Kidney (tissue), 14 donors: Measurements from ENCODE around the gene SLC66A1. TPM values are rescaled to one million over a fixed set of nuclear protein-coding genes. Genes with fewer than 3 reads are reported as not detected.

Experiments used
- DNase-seq, 5 donors: peaks; one replicate each; pipeline ENCODE4 v3.0.0-alpha.2; 2013 to 2020
- FAIRE-seq: peaks from 2 replicates; lab custom pipeline; 2012; peaks lifted over from hg19 to GRCh38; lab: Jason Lieb, UNC
- H3K27ac ChIP-seq, 2 donors: one replicate each; pipeline ENCODE4 v1.7.0; 2013; ENCODE audit warnings: low read depth in 2 of 2, low read length in 2 of 2, inconsistent platforms in 1 of 2
- H3K27me3 ChIP-seq: one replicate; pipeline ENCODE4 v1.7.1; 2013; ENCODE audit warnings: low read length, inconsistent platforms; ENCODE audit not compliant: control insufficient read depth, insufficient read depth
- H3K36me3 ChIP-seq, 3 donors: one replicate each; pipeline versions ENCODE4 v1.7.0 to v1.7.1; 2013; ENCODE audit warnings: low read length in 3 of 3, control low read depth in 1 of 3, inconsistent platforms in 1 of 3; ENCODE audit not compliant: insufficient read depth in 3 of 3, control insufficient read depth in 2 of 3
- H3K4me1 ChIP-seq, 3 donors: one replicate each; pipeline versions ENCODE4 v1.7.0 to v1.7.1; 2013; ENCODE audit warnings: low read length in 3 of 3, inconsistent platforms in 1 of 3, low read depth in 1 of 3; ENCODE audit not compliant: control insufficient read depth in 2 of 3, insufficient read depth in 2 of 3
- H3K4me3 ChIP-seq, 3 donors: one replicate each; pipeline versions ENCODE4 v1.7.0 to v1.8.1; 2013; ENCODE audit warnings: low read length in 3 of 3, control low read depth in 1 of 3, inconsistent platforms in 1 of 3
- H3K9ac ChIP-seq, 3 donors: one replicate each; pipeline versions ENCODE4 v1.7.0 to v1.7.1; 2013; ENCODE audit warnings: low read length in 3 of 3, control low read depth in 1 of 3, inconsistent platforms in 1 of 3
- H3K9me3 ChIP-seq, 3 donors: one replicate each; pipeline versions ENCODE4 v1.7.0 to v1.7.1; 2013; ENCODE audit warnings: low read length in 3 of 3, control low read depth in 1 of 3, inconsistent platforms in 1 of 3; ENCODE audit not compliant: control insufficient read depth in 2 of 3, insufficient read depth in 1 of 3
- intact Hi-C: fragments of 100-400 bp; cut with DNase I; formaldehyde crosslinking; loops from one replicate; pipeline ENCODE4 v1.11.1; 2022
- polyA plus RNA-seq: library from polyadenylated mRNA; stranded (reverse); fragments of 350-450 nt; fragmentation: Illumina TruSeq; extraction: RNeasy Lipid Tissue Mini Kit (QIAGEN cat#74804); gene quantifications from one replicate; pipeline ENCODE4 v1.2.3, GENCODE V29; 2014; ENCODE audit warnings: low read depth, low replicate concordance; ENCODE audit not compliant: insufficient read depth
- total RNA-seq: library from RNA; stranded (reverse); fragmentation: NEBNext Ultra II Directional; extraction: Animal tissue kit (Norgen Biotek cat#: 25700); gene quantifications from one replicate; pipeline ENCODE4 v1.2.1, GENCODE V29; 2021
- TF ChIP-seq, protein P1 (sequence below): IDR thresholded peaks from 3 replicates; pipeline ENCODE4 v1.5.1; 2012; ENCODE audit warnings: mild to moderate bottlenecking, moderate library complexity, borderline replicate concordance; ENCODE audit not compliant: insufficient read depth; ENCODE audit errors: extremely low read depth
- donor health status: control.
- donor health status: control.
- donor health status: control.
- donor health status: control.
- donor health status: control.
- donor health status: DM: yes; HTN: yes; CAD: no.
- donor health status: Normal renal cell carcinoma (clear cell type).

Gene SLC66A1
- total and polyA plus RNA-seq, 2 donors from 2014 or later: 12.2 to 14.7 TPM

DNA sequence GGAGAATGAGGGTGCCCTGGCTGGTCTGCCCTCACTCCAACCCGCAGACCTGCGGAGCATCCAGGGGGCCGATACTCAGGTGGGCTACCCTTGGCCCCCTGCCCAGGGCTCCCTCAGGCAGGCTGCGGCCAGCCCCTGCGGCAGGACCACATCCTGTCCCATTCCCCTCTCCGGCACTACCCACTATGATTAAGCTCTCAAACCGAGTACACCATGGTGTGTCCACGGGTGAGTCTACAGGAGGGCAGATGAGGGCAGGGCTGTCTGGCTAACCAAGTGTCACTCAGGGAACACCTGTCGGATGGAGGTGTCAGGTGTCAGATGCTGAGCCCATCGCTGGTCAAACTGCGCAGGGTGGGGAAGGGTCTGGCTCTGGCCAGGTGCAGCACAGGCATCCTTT lies 47.2 kb downstream of the SLC66A1 start:
- no peak for DNase-seq
- intact Hi-C loops: no loop called here

DNA sequence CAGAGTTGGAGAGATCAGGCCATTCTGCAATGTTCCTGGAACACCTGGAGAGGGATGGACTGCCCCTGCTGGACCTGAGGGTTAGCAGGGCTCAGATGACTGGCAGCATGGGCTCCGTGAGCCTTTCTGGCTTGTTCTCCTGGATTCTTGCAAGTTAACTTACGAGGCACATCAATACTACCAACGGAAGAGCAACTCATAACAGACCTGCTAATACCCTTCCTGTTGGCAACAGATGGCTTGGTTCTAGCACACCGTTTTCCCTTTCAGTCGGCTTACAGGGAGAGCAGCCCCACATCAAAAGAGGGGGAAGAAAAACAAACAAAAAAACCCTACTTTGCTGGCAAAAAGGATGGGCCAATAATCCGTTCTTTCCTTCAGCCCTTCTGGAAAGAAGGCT lies 47.9 kb downstream of the SLC66A1 start:
- Histone ChIP-seq H3K9me3 (no peaks in the 10 kb centered on the region), H3K27ac (no peak overlapping the region), H3K4me3 (no peak overlapping the region), H3K36me3 (peaks cover 5 to 12% (median 6%) of the 10 kb centered on the region in 3 donors), H3K27me3 (no peaks in the 10 kb centered on the region), H3K9ac (no peak overlapping the region), H3K4me1 (peaks cover 0 to 6% (median 0%) of the 10 kb centered on the region in 3 donors)
- TF ChIP-seq, protein P1, sequence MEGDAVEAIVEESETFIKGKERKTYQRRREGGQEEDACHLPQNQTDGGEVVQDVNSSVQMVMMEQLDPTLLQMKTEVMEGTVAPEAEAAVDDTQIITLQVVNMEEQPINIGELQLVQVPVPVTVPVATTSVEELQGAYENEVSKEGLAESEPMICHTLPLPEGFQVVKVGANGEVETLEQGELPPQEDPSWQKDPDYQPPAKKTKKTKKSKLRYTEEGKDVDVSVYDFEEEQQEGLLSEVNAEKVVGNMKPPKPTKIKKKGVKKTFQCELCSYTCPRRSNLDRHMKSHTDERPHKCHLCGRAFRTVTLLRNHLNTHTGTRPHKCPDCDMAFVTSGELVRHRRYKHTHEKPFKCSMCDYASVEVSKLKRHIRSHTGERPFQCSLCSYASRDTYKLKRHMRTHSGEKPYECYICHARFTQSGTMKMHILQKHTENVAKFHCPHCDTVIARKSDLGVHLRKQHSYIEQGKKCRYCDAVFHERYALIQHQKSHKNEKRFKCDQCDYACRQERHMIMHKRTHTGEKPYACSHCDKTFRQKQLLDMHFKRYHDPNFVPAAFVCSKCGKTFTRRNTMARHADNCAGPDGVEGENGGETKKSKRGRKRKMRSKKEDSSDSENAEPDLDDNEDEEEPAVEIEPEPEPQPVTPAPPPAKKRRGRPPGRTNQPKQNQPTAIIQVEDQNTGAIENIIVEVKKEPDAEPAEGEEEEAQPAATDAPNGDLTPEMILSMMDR: no peak
- intact Hi-C loops: no loop called here
- DNase-seq: no peak
- FAIRE-seq: no peak

More for the DNA sequence above, 47.2 kb downstream of the SLC66A1 start:
- TF ChIP-seq, protein P1: no peak
- Histone ChIP-seq H3K4me3 (no peak overlapping the region), H3K4me1 (peaks cover 0 to 4% (median 0%) of the 10 kb centered on the region in 3 donors), H3K36me3 (peaks cover 5 to 14% (median 12%) of the 10 kb centered on the region in 3 donors), H3K27ac (no peak overlapping the region), H3K9ac (no peak overlapping the region), H3K27me3 (no peaks in the 10 kb centered on the region), H3K9me3 (no peaks in the 10 kb centered on the region)
- FAIRE-seq: no peak

DNA sequence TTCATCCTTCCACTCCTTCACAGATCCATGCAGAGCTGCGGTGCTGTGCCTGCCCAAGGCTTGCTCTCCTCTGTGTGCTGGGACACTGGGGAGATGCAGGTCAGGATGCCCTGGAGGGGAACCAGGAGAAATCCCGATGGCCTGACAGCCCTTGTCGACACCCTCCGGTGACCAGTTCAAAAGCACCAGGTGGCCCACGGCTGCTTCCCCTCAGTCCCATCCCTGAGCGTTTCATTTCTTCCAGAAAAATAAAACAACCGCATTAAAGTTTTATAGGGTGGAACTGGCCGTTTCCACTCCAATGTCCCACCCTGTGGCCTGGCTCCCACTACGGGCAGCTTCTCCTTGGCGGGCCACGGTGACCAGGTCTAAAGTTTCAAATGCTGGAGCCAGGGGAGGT lies 48.3 kb downstream of the SLC66A1 start:
- no peak overlapping the region for H3K4me3 ChIP-seq
- H3K27ac ChIP-seq: no peak overlapping the region
- no peaks in the 10 kb centered on the region for H3K9me3 ChIP-seq
- intact Hi-C loops: no loop called here
- no peak for FAIRE-seq
- TF ChIP-seq, protein P1: no peak
- H3K4me1 ChIP-seq: peaks cover 0 to 6% (median 0%) of the 10 kb centered on the region in 3 donors
- H3K36me3 ChIP-seq: peaks cover 5 to 12% (median 6%) of the 10 kb centered on the region in 3 donors
- DNase-seq: peak in 3 of 5 donors; percentile 38 to 58 (median 57)
- no peaks in the 10 kb centered on the region for H3K27me3 ChIP-seq
- no peak overlapping the region for H3K9ac ChIP-seq
